ENCODE results near the gene ZBBX. TPM values are rescaled to one million over a fixed set of nuclear protein-coding genes. Genes with fewer than 3 reads are reported as not detected.
A peak's percentile ranks its signal among the peaks of the same experiment; 100 is the strongest.

Gene ZBBX
- polyA plus RNA-seq, 2 of the 4 experiments (the other 2 are of a cell fraction) = 0.05 TPM; not detected in 1

GRCh38 chr3:167302678-167303077 lies 77.4 kb downstream of the ZBBX start:
- CTCF ChIA-PET = no interaction called here
- POLR2A ChIA-PET = no interaction called here
- Histone ChIP-seq H3K4me1 (no peaks in the 10 kb centered on the region), H3K4me3 (no peak overlapping the region), H3K27ac (no peak overlapping the region), H3K4me2 (no peak overlapping the region), H3K9me3 (no peaks in the 10 kb centered on the region)
- no peak for DNase-seq (ENCODE audit: low read depth in 1 of 2, low spot score in 1 of 2)
- 7% methylated on average over 2 of the region's 2 CpGs for WGBS (ENCODE audit: missing lambda C conversion rate)
- no peak for FAIRE-seq
- TF ChIP-seq HMGXB4 (CRISPR knock-in tag; IDR thresholded peaks at IDR 0.05; ENCODE audit: borderline replicate concordance) = no peak
- no peak for ATAC-seq

- POLR2A ChIA-PET = no interaction called here
- Histone ChIP-seq H3K9me3 (no peaks in the 10 kb centered on the region), H3K4me2 (no peak overlapping the region), H3K27ac (no peak overlapping the region), H3K4me3 (no peak overlapping the region), H3K4me1 (no peaks in the 10 kb centered on the region)
- no peak for FAIRE-seq
- DNase-seq (ENCODE audit: low read depth in 1 of 2, low spot score in 1 of 2) = no peak
- TF ChIP-seq CBX2 (IDR thresholded peaks at IDR 0.05; ENCODE audit: borderline replicate concordance, low read depth) = no peak
- no peak for TF ChIP-seq SMC3 (IDR thresholded peaks at IDR 0.05)
- no peak for TF ChIP-seq EP300 (IDR thresholded peaks at IDR 0.05)
- TF ChIP-seq JUN (IDR thresholded peaks at IDR 0.05) = no peak
- TF ChIP-seq MYC (IDR thresholded peaks at IDR 0.05; ENCODE audit: borderline replicate concordance, low read length) = no peak
- TF ChIP-seq RARB (CRISPR knock-in tag; IDR thresholded peaks at IDR 0.05) = no peak
- TF ChIP-seq CTCF (IDR thresholded peaks at IDR 0.05) = no peak
- CTCF ChIA-PET = no interaction called here
- ATAC-seq = no peak
Measured at GRCh38 chr3:167300207-167300606, 79.9 kb downstream of the ZBBX start.

GRCh38 chr3:167289435-167289834 lies 90.7 kb downstream of the ZBBX start:
- H3K4me3 ChIP-seq = no peak overlapping the region

GRCh38 chr3:167288737-167289136 lies 91.4 kb downstream of the ZBBX start:
- DNase-seq (ENCODE audit: low read depth in 1 of 2, low spot score in 1 of 2) = no peak
- Histone ChIP-seq H3K4me3 (no peak overlapping the region), H3K9me3 (no peaks in the 10 kb centered on the region), H3K4me2 (no peak overlapping the region), H3K4me1 (no peaks in the 10 kb centered on the region), H3K27ac (no peak overlapping the region)
- FAIRE-seq = no peak
- CTCF ChIA-PET = no interaction called here
- TF ChIP-seq MAFK (IDR thresholded peaks at IDR 0.05; ENCODE audit: partially characterized antibody) (peak; percentile 29), POLR2A (IDR thresholded peaks at IDR 0.05; ENCODE audit: low read length) (no peak)
- POLR2A ChIA-PET = no interaction called here
- ATAC-seq = no peak

More at GRCh38 chr3:167289435-167289834, 90.7 kb downstream of the ZBBX start:
- H3K4me1 ChIP-seq = no peaks in the 10 kb centered on the region
- WGBS (ENCODE audit: missing lambda C conversion rate) = 8% methylated on average over 2 of the region's 8 CpGs
- H3K4me2 ChIP-seq = no peak overlapping the region
- TF ChIP-seq NFE2L2 (conservative IDR thresholded peaks at IDR 0.05; ENCODE audit: low read length) (no peak), RAD21 (conservative IDR thresholded peaks at IDR 0.05 in 1 of 2, IDR thresholded peaks at IDR 0.05 in 1 of 2) (no peak), HES2 (IDR thresholded peaks at IDR 0.05) (no peak), MAZ (IDR thresholded peaks at IDR 0.05; ENCODE audit: borderline replicate concordance, low read depth, low read length) (no peak), CHD4 (IDR thresholded peaks at IDR 0.05; ENCODE audit: borderline replicate concordance) (no peak)
- ChIA-PET POLR2A (no interaction called here), CTCF (no interaction called here)
- H3K9me3 ChIP-seq = no peaks in the 10 kb centered on the region
- H3K27ac ChIP-seq = no peak overlapping the region
- FAIRE-seq = no peak
- no peak for ATAC-seq
- no peak for DNase-seq (ENCODE audit: low read depth in 1 of 2, low spot score in 1 of 2)

Measured in A549 (cell line).